GM12878 (cell line): ENCODE data around the gene PCBP4. TPM values are rescaled to one million over a fixed set of nuclear protein-coding genes. Genes with fewer than 3 reads are reported as not detected.

Experiments
- MLLT1 ChIP-seq: fragments of 450-650 bp; IDR thresholded peaks from 2 replicates; pipeline ENCODE4 v1.6.1; 2016; ENCODE audit warnings: mild to moderate bottlenecking
- MYB ChIP-seq: fragments of 150-350 bp; IDR thresholded peaks from 2 replicates; pipeline ENCODE4 v1.6.1; 2014; ENCODE audit warnings: mild to moderate bottlenecking, low read depth, low read length, borderline replicate concordance
- REST ChIP-seq: IDR thresholded peaks from 2 replicates; pipeline ENCODE4 v1.6.1; 2012; ENCODE audit warnings: mild to moderate bottlenecking, low read depth, low read length
- polyA plus RNA-seq, 11 experiments: library from polyadenylated mRNA; depleted of rRNA in 4 of 11; unstranded in 6 of 11; stranded (reverse) in 5 of 11; fragments of >200 nt; fragmentation: Nextera tagmentation in 4 of 11; fragmentation: Illumina TruSeq in 1 of 11; extraction: Ambion mirVana in 4 of 11; extraction: Trizol in 1 of 11; gene quantifications; 1 replicate in 1 of 11; 2 replicates in 10 of 11; pipeline versions ENCODE4 v1.2.1 to v1.2.3, GENCODE V29; 2011 to 2016; ENCODE audit warnings: inconsistent platforms in 2 of 11, missing spikeins in 2 of 11, low read depth in 1 of 11
- total RNA-seq, 4 experiments: library from RNA; depleted of rRNA in 3 of 4; stranded (reverse); fragments of >200 nt in 3 of 4; fragmentation: Illumina TruSeq in 1 of 4; extraction: Trizol in 1 of 4; gene quantifications; 2 replicates each; pipeline versions ENCODE4 v1.2.1 to v1.2.3, GENCODE V29; 2013 to 2021

The PCBP4 gene
- total and polyA plus RNA-seq, 10 of the 15 experiments (the other 5 are each of a cell fraction or from before 2014, with no cell fraction given), result 0.05 to 14.5 (median 4.2) TPM

GRCh38 chr3:51935886-51936755, 31.1 kb downstream of the PCBP4 start (continued):
- no peak for TF ChIP-seq MLLT1
- no peak for TF ChIP-seq REST
- TF ChIP-seq MYB, result no peak
